ENCODE results near the gene MMP27. TPM values are rescaled to one million over a fixed set of nuclear protein-coding genes. Genes with fewer than 3 reads are reported as not detected.

The MMP27 gene
- polyA plus RNA-seq, 2 donors = 0.04 to 0.07 TPM

GRCh38 chr11:102727890-102728289 lies 22.3 kb upstream of the MMP27 start:
- Histone ChIP-seq H3K27me3 (ENCODE audit: control insufficient read depth in 1 of 2, insufficient read depth in 2 of 2, low read length in 2 of 2) (no peaks in the 10 kb centered on the region), H3K27ac (ENCODE audit: low read depth in 2 of 2, low read length in 1 of 2) (no peak overlapping the region), H3K36me3 (ENCODE audit: control insufficient read depth in 2 of 2, insufficient read depth in 2 of 2, low read length in 1 of 2) (no peaks in the 10 kb centered on the region), H3K4me1 (ENCODE audit: control insufficient read depth in 2 of 2, insufficient read depth in 2 of 2, low read length in 1 of 2) (no peaks in the 10 kb centered on the region), H3K9me3 (ENCODE audit: control insufficient read depth in 2 of 2, insufficient read depth in 1 of 2, low read depth in 1 of 2, low read length in 1 of 2) (peaks cover 0 to 5% of the 10 kb centered on the region in 2 donors), H3K4me3 (ENCODE audit: low read depth in 1 of 2, low read length in 2 of 2) (no peak overlapping the region)
- WGBS, 2 donors = 78 to 79% methylated on average over 2 of the region's 2 CpGs

- H3K4me3 ChIP-seq (ENCODE audit: low read depth in 1 of 2, low read length in 2 of 2) = no peak within 1 kb of the TSS
- peaks cover 0 to 2% of the 10 kb centered on the region in 2 donors for H3K27me3 ChIP-seq (ENCODE audit: control insufficient read depth in 1 of 2, insufficient read depth in 2 of 2, low read length in 2 of 2)
- no peaks in the 10 kb centered on the region for H3K9me3 ChIP-seq (ENCODE audit: control insufficient read depth in 2 of 2, insufficient read depth in 1 of 2, low read depth in 1 of 2, low read length in 1 of 2)
- H3K36me3 ChIP-seq (ENCODE audit: control insufficient read depth in 2 of 2, insufficient read depth in 2 of 2, low read length in 1 of 2) = no peaks in the 10 kb centered on the region
- WGBS, 2 donors = 40 to 44% methylated on average over 2 of the region's 2 CpGs
- H3K27ac ChIP-seq (ENCODE audit: low read depth in 2 of 2, low read length in 1 of 2) = no peak within 1 kb of the TSS
- H3K4me1 ChIP-seq (ENCODE audit: control insufficient read depth in 2 of 2, insufficient read depth in 2 of 2, low read length in 1 of 2) = no peaks in the 10 kb centered on the region
These were observed 19.4 kb upstream of the MMP27 start, which contains the start of gene MMP8 for GRCh38 chr11:102724904-102725500. Gene MMP8 (minus strand): TSS chr11:102724954. CDS start chr11:102724855, 99 bp downstream.

- H3K4me3 ChIP-seq (ENCODE audit: low read depth in 1 of 2, low read length in 2 of 2) = no peak overlapping the region
- no peaks in the 10 kb centered on the region for H3K9me3 ChIP-seq (ENCODE audit: control insufficient read depth in 2 of 2, insufficient read depth in 1 of 2, low read depth in 1 of 2, low read length in 1 of 2)
- H3K36me3 ChIP-seq (ENCODE audit: control insufficient read depth in 2 of 2, insufficient read depth in 2 of 2, low read length in 1 of 2) = no peaks in the 10 kb centered on the region
- no peak overlapping the region for H3K27ac ChIP-seq (ENCODE audit: low read depth in 2 of 2, low read length in 1 of 2)
- H3K27me3 ChIP-seq (ENCODE audit: control insufficient read depth in 1 of 2, insufficient read depth in 2 of 2, low read length in 2 of 2) = peaks cover 0 to 2% of the 10 kb centered on the region in 2 donors
- no peaks in the 10 kb centered on the region for H3K4me1 ChIP-seq (ENCODE audit: control insufficient read depth in 2 of 2, insufficient read depth in 2 of 2, low read length in 1 of 2)
These were observed 17.3 kb upstream of the MMP27 start for GRCh38 chr11:102722821-102723220.

- Histone ChIP-seq H3K9me3 (ENCODE audit: control insufficient read depth in 2 of 2, insufficient read depth in 1 of 2, low read depth in 1 of 2, low read length in 1 of 2) (no peaks in the 10 kb centered on the region), H3K36me3 (ENCODE audit: control insufficient read depth in 2 of 2, insufficient read depth in 2 of 2, low read length in 1 of 2) (no peaks in the 10 kb centered on the region), H3K27me3 (ENCODE audit: control insufficient read depth in 1 of 2, insufficient read depth in 2 of 2, low read length in 2 of 2) (peaks cover 0 to 2% of the 10 kb centered on the region in 2 donors), H3K4me3 (ENCODE audit: low read depth in 1 of 2, low read length in 2 of 2) (no peak overlapping the region), H3K4me1 (ENCODE audit: control insufficient read depth in 2 of 2, insufficient read depth in 2 of 2, low read length in 1 of 2) (no peaks in the 10 kb centered on the region), H3K27ac (ENCODE audit: low read depth in 2 of 2, low read length in 1 of 2) (no peak overlapping the region)
- 41 to 52% methylated on average over 4 of the region's 4 CpGs for WGBS, 2 donors
These were observed 14.2 kb upstream of the MMP27 start for GRCh38 chr11:102719620-102720277.

- Histone ChIP-seq H3K4me1 (ENCODE audit: control insufficient read depth in 2 of 2, insufficient read depth in 2 of 2, low read length in 1 of 2) (no peaks in the 10 kb centered on the region), H3K36me3 (ENCODE audit: control insufficient read depth in 2 of 2, insufficient read depth in 2 of 2, low read length in 1 of 2) (no peaks in the 10 kb centered on the region), H3K27ac (ENCODE audit: low read depth in 2 of 2, low read length in 1 of 2) (no peak overlapping the region), H3K4me3 (ENCODE audit: low read depth in 1 of 2, low read length in 2 of 2) (no peak overlapping the region), H3K9me3 (ENCODE audit: control insufficient read depth in 2 of 2, insufficient read depth in 1 of 2, low read depth in 1 of 2, low read length in 1 of 2) (no peaks in the 10 kb centered on the region), H3K27me3 (ENCODE audit: control insufficient read depth in 1 of 2, insufficient read depth in 2 of 2, low read length in 2 of 2) (peaks cover 0 to 2% of the 10 kb centered on the region in 2 donors)
These were observed 11.7 kb upstream of the MMP27 start for GRCh38 chr11:102717280-102717679.

GRCh38 chr11:102716527-102716926 lies 11.0 kb upstream of the MMP27 start:
- 84 to 87% methylated on average over 1 of the region's 1 CpG for WGBS, 2 donors
- no peak overlapping the region for H3K4me3 ChIP-seq (ENCODE audit: low read depth in 1 of 2, low read length in 2 of 2)
- H3K27me3 ChIP-seq (ENCODE audit: control insufficient read depth in 1 of 2, insufficient read depth in 2 of 2, low read length in 2 of 2) = peaks cover 0 to 2% of the 10 kb centered on the region in 2 donors
- H3K36me3 ChIP-seq (ENCODE audit: control insufficient read depth in 2 of 2, insufficient read depth in 2 of 2, low read length in 1 of 2) = no peaks in the 10 kb centered on the region
- no peak overlapping the region for H3K27ac ChIP-seq (ENCODE audit: low read depth in 2 of 2, low read length in 1 of 2)
- no peaks in the 10 kb centered on the region for H3K4me1 ChIP-seq (ENCODE audit: control insufficient read depth in 2 of 2, insufficient read depth in 2 of 2, low read length in 1 of 2)
- H3K9me3 ChIP-seq (ENCODE audit: control insufficient read depth in 2 of 2, insufficient read depth in 1 of 2, low read depth in 1 of 2, low read length in 1 of 2) = no peaks in the 10 kb centered on the region

- Histone ChIP-seq H3K27ac (ENCODE audit: low read depth in 2 of 2, low read length in 1 of 2) (no peak overlapping the region), H3K36me3 (ENCODE audit: control insufficient read depth in 2 of 2, insufficient read depth in 2 of 2, low read length in 1 of 2) (no peaks in the 10 kb centered on the region), H3K4me3 (ENCODE audit: low read depth in 1 of 2, low read length in 2 of 2) (no peak overlapping the region), H3K27me3 (ENCODE audit: control insufficient read depth in 1 of 2, insufficient read depth in 2 of 2, low read length in 2 of 2) (no peaks in the 10 kb centered on the region), H3K4me1 (ENCODE audit: control insufficient read depth in 2 of 2, insufficient read depth in 2 of 2, low read length in 1 of 2) (no peaks in the 10 kb centered on the region), H3K9me3 (ENCODE audit: control insufficient read depth in 2 of 2, insufficient read depth in 1 of 2, low read depth in 1 of 2, low read length in 1 of 2) (no peaks in the 10 kb centered on the region)
- WGBS, 2 donors = 74 to 81% methylated on average over 3 of the region's 3 CpGs
These were observed 6.6 kb upstream of the MMP27 start for GRCh38 chr11:102712137-102712536.

GRCh38 chr11:102709201-102709945 lies 3.8 kb upstream of the MMP27 start:
- WGBS, 2 donors = 86 to 90% methylated on average over 2 of the region's 2 CpGs
- Histone ChIP-seq H3K4me3 (ENCODE audit: low read depth in 1 of 2, low read length in 2 of 2) (no peak overlapping the region), H3K27ac (ENCODE audit: low read depth in 2 of 2, low read length in 1 of 2) (no peak overlapping the region), H3K27me3 (ENCODE audit: control insufficient read depth in 1 of 2, insufficient read depth in 2 of 2, low read length in 2 of 2) (no peaks in the 10 kb centered on the region), H3K36me3 (ENCODE audit: control insufficient read depth in 2 of 2, insufficient read depth in 2 of 2, low read length in 1 of 2) (no peaks in the 10 kb centered on the region), H3K9me3 (ENCODE audit: control insufficient read depth in 2 of 2, insufficient read depth in 1 of 2, low read depth in 1 of 2, low read length in 1 of 2) (no peaks in the 10 kb centered on the region), H3K4me1 (ENCODE audit: control insufficient read depth in 2 of 2, insufficient read depth in 2 of 2, low read length in 1 of 2) (no peaks in the 10 kb centered on the region)

GRCh38 chr11:102708654-102709053 lies 3.1 kb upstream of the MMP27 start:
- Histone ChIP-seq H3K27ac (ENCODE audit: low read depth in 2 of 2, low read length in 1 of 2) (no peak overlapping the region), H3K4me3 (ENCODE audit: low read depth in 1 of 2, low read length in 2 of 2) (no peak overlapping the region), H3K4me1 (ENCODE audit: control insufficient read depth in 2 of 2, insufficient read depth in 2 of 2, low read length in 1 of 2) (no peaks in the 10 kb centered on the region), H3K27me3 (ENCODE audit: control insufficient read depth in 1 of 2, insufficient read depth in 2 of 2, low read length in 2 of 2) (no peaks in the 10 kb centered on the region), H3K9me3 (ENCODE audit: control insufficient read depth in 2 of 2, insufficient read depth in 1 of 2, low read depth in 1 of 2, low read length in 1 of 2) (no peaks in the 10 kb centered on the region), H3K36me3 (ENCODE audit: control insufficient read depth in 2 of 2, insufficient read depth in 2 of 2, low read length in 1 of 2) (no peaks in the 10 kb centered on the region)
- WGBS, 2 donors = 64 to 78% methylated on average over 4 of the region's 4 CpGs
